Upper lobe of left lung (tissue), 6 donors: Measurements from ENCODE around the gene SMCO4. TPM values are rescaled to one million over a fixed set of nuclear protein-coding genes. Genes with fewer than 3 reads are reported as not detected.
"Not testable (repeated sequence)": the region's sequence is repeated elsewhere in the genome, so short reads cannot be mapped to it uniquely, and the experiment has no call there.

Experiments
- ATAC-seq, 2 donors: fragments of 200-7000 bp; cut with Tn5 transposase; one replicate each; pipeline ENCODE4 v1.9.1; 2022; ENCODE audit warnings: mild to moderate bottlenecking in 2 of 2, moderate library complexity in 2 of 2; ENCODE audit not compliant: low FRiP score in 2 of 2
- DNase-seq, 2 donors: peaks; one replicate each; pipeline ENCODE4 v3.0.0-alpha.2; 2019 to 2020
- H3K27ac ChIP-seq, 4 donors: fragments of 200-600 bp; sonication (generic); one replicate each; pipeline ENCODE4 v1.5.1; 2016 to 2019
- H3K27me3 ChIP-seq, 4 donors: fragments of 200-600 bp; sonication (generic); one replicate each; pipeline ENCODE4 v1.5.1; 2017 to 2019
- H3K36me3 ChIP-seq, 4 donors: fragments of 200-600 bp; sonication (generic); one replicate each; pipeline ENCODE4 v1.5.1; 2016 to 2019
- H3K4me1 ChIP-seq, 4 donors: fragments of 200-600 bp; sonication (generic); one replicate each; pipeline ENCODE4 v1.5.1; 2018 to 2019
- H3K4me3 ChIP-seq, 4 donors: fragments of 200-600 bp; sonication (generic); one replicate each; pipeline ENCODE4 v1.5.1; 2017 to 2019; ENCODE audit warnings: mild to moderate bottlenecking in 2 of 4, moderate library complexity in 1 of 4
- H3K9me3 ChIP-seq, 4 donors: fragments of 200-600 bp; sonication (generic); one replicate each; pipeline ENCODE4 v1.5.1; 2018 to 2019
- CTCF ChIP-seq, 6 experiments: fragments of 450-650 bp in 4 of 6; fragments of 200-600 bp in 2 of 6; sonication (generic) in 2 of 6; IDR thresholded peaks; one replicate each; pipeline ENCODE4 v1.5.1; 2016 to 2019; ENCODE audit warnings: antibody characterized with exemption in 6 of 6
- EP300 ChIP-seq, 4 donors: sonication (generic); formaldehyde crosslinking; IDR thresholded peaks; one replicate each; pipeline ENCODE4 v1.5.1; 2017; ENCODE audit warnings: antibody characterized with exemption in 4 of 4, control low read depth in 2 of 4
- POLR2A ChIP-seq, 4 donors: fragments of 450-650 bp; IDR thresholded peaks; one replicate each; pipeline ENCODE4 v1.5.1; 2016 to 2017; ENCODE audit warnings: antibody characterized with exemption in 4 of 4, mild to moderate bottlenecking in 2 of 4
- POLR2AphosphoS5 ChIP-seq, 2 donors: sonication (generic); formaldehyde crosslinking; IDR thresholded peaks; one replicate each; pipeline ENCODE4 v1.5.1; 2017; ENCODE audit warnings: antibody characterized with exemption in 2 of 2
- WGBS, 2 donors: methylation state at CpG; one replicate each; pipeline ENCODE4 v1.1.5; 2017 to 2018; 5-methylcytosine and 5-hydroxymethylcytosine counted together
- total RNA-seq, 6 donors: library from RNA; depleted of rRNA in 4 of 6; stranded (reverse); fragments of >200 nt in 4 of 6; gene quantifications; one replicate each; pipeline versions ENCODE4 v1.1.0 to v1.2.1, GENCODE V29; 2016 to 2021
- donor health status: DM: no; HTN: no; CAD: no; lungs with moderate emphysema.
- donor health status: DM: no; HTN: yes; CAD: no; lungs with severe emphysema.

The SMCO4 gene
- total RNA-seq, 6 donors from 2014 or later: 13.6 to 62.4 (median 42.1) TPM

GRCh38 chr11:93585758-93586157 is 42.6 kb upstream of the SMCO4 start:
- no peak for DNase-seq
- ATAC-seq: peak in 1 of 2 donors; percentile 32
- H3K27me3 ChIP-seq: no peaks in the 10 kb centered on the region
- H3K9me3 ChIP-seq: no peaks in the 10 kb centered on the region
- TF ChIP-seq CTCF (IDR thresholded peaks at IDR 0.05) (no peak), POLR2AphosphoS5 (IDR thresholded peaks at IDR 0.05) (no peak), POLR2A (IDR thresholded peaks at IDR 0.05) (no peak), EP300 (IDR thresholded peaks at IDR 0.05) (no peak)
- H3K36me3 ChIP-seq: no peaks in the 10 kb centered on the region
- H3K27ac ChIP-seq: no peak overlapping the region
- no peaks in the 10 kb centered on the region for H3K4me1 ChIP-seq
- no peak overlapping the region for H3K4me3 ChIP-seq

DNA sequence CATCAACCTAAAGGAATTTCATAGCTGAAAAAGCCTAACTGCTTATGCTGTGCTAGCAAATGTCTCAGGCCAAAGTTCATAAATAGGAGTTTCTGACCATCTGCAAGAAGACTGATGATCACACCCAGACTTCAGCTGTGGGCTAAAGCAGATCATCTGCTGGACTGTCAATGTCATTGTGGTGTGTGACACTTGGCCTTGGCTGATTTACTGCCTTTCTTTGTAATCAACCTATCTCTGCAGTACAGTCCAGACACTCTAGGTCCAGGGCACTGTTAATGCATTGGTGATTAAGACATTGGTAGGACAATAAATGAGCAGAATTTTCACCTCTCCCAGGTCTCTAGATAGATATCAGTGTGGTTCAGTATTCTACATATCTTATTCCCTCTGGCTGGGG is 40.3 kb upstream of the SMCO4 start:
- H3K27me3 ChIP-seq: no peaks in the 10 kb centered on the region
- no peak overlapping the region for H3K27ac ChIP-seq
- no peaks in the 10 kb centered on the region for H3K9me3 ChIP-seq
- DNase-seq: no peak
- no peaks in the 10 kb centered on the region for H3K4me1 ChIP-seq
- H3K4me3 ChIP-seq: no peak overlapping the region
- TF ChIP-seq POLR2A (IDR thresholded peaks at IDR 0.05) (no peak), CTCF (IDR thresholded peaks at IDR 0.05) (no peak), EP300 (IDR thresholded peaks at IDR 0.05) (no peak), POLR2AphosphoS5 (IDR thresholded peaks at IDR 0.05) (no peak)
- no peaks in the 10 kb centered on the region for H3K36me3 ChIP-seq
- no peak for ATAC-seq

GRCh38 chr11:93579187-93579751 is 36.1 kb upstream of the SMCO4 start:
- no peaks in the 10 kb centered on the region for H3K4me1 ChIP-seq
- ATAC-seq (no peak), DNase-seq (no peak)
- H3K4me3 ChIP-seq: no peak overlapping the region
- 91 to 96% methylated on average over 2 of the region's 2 CpGs for WGBS, 2 donors
- H3K27ac ChIP-seq: no peak overlapping the region
- no peaks in the 10 kb centered on the region for H3K36me3 ChIP-seq
- H3K9me3 ChIP-seq: no peaks in the 10 kb centered on the region
- no peak for TF ChIP-seq POLR2A (IDR thresholded peaks at IDR 0.05)
- TF ChIP-seq POLR2AphosphoS5 (IDR thresholded peaks at IDR 0.05): no peak
- no peak for TF ChIP-seq CTCF (IDR thresholded peaks at IDR 0.05)
- TF ChIP-seq EP300 (IDR thresholded peaks at IDR 0.05): no peak
- no peaks in the 10 kb centered on the region for H3K27me3 ChIP-seq

DNA sequence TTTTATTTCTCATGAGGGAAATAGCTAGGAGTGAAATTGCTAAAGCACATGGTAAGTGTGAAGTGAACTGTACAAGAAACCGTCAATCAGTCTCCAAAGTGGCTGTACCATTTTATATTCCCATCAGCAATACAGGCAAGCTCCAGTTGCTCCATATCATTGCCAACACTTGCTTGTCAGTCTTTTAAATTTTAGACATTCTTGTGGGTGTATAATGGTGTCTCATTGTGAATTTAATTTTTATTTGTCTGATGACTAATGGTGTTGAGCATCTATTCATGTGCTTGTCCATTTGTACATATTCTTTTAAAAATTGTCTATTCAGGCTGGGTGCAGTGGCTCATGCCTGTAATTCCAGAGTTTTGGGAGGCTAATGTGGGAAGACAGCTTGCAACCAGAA is 34.1 kb upstream of the SMCO4 start:
- Histone ChIP-seq H3K27me3 (no peaks in the 10 kb centered on the region), H3K9me3 (no peaks in the 10 kb centered on the region), H3K4me3 (no peak overlapping the region), H3K4me1 (no peaks in the 10 kb centered on the region), H3K36me3 (no peaks in the 10 kb centered on the region), H3K27ac (no peak overlapping the region)
- 74 to 93% methylated on average over 1 of the region's 1 CpG for WGBS, 2 donors
- no peak for DNase-seq
- TF ChIP-seq POLR2AphosphoS5 (IDR thresholded peaks at IDR 0.05) (no peak), CTCF (IDR thresholded peaks at IDR 0.05) (no peak), POLR2A (IDR thresholded peaks at IDR 0.05) (no peak)
- peak; percentile 19 to 73 for ATAC-seq

DNA sequence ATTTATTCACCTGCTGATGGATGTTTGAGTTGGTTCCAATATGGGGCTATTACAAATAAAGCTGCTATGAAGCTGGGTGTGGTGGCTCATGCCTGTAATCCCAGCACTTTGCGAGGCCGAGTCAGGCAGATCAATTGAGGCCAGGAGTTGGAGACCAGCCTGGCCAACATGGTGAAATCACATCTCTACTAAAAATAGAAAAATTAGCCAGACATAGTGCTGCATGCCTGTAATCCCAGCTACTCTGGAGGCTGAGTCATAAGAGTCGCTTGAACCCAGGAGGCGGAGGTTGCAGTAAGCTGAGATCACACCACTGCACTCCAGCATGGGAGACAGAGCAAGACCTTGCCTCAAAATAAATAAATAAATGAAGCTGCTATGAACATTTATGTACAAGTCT is 33.7 kb upstream of the SMCO4 start:
- H3K4me3 ChIP-seq: not testable (repeated sequence)

More for the DNA sequence above, 33.7 kb upstream of the SMCO4 start:
- peak in 1 of 2 donors; percentile 80 for ATAC-seq
- not testable (repeated sequence) for H3K27me3 ChIP-seq, DNase-seq, H3K27ac ChIP-seq, H3K4me1 ChIP-seq, H3K36me3 ChIP-seq, H3K9me3 ChIP-seq
- 86 to 91% methylated on average over 4 of the region's 4 CpGs for WGBS, 2 donors
